OCI-LY3 (cell line): Measurements from ENCODE around the gene NDUFV2.
A peak's percentile ranks its signal among the peaks of the same experiment; 100 is the strongest.

ENCODE experiments used
- H2AFZ ChIP-seq: fragments of 200-600, 300-600 bp; shearing (Covaris generic); 2 replicates; pipeline ENCODE4 v1.6.0; 2014; ENCODE audit warnings: antibody characterized with exemption, low read depth, low read length
- H3K27ac ChIP-seq: fragments of 200-600, 300-600 bp; sonication (generic); 2 replicates; pipeline ENCODE4 v1.5.1; 2014; ENCODE audit warnings: mild to moderate bottlenecking, low read length, moderate library complexity, mixed read lengths
- H3K27me3 ChIP-seq: fragments of 200-600, 300-600 bp; sonication (generic); 2 replicates; pipeline ENCODE4 v1.6.1; 2014; ENCODE audit warnings: low read depth, low read length, mixed read lengths
- H3K36me3 ChIP-seq: fragments of 200-600, 300-600 bp; sonication (generic); replicated peaks from 2 replicates; pipeline ENCODE3; 2014; ENCODE audit warnings: low read depth, low read length, mixed read lengths
- H3K4me1 ChIP-seq: fragments of 300-600, 200-600 bp; sonication (generic); 2 replicates; pipeline ENCODE4 v1.6.1; 2014; ENCODE audit warnings: low read length, mixed read lengths
- H3K4me2 ChIP-seq: fragments of 200-600, 300-600 bp; sonication (generic); 2 replicates; pipeline ENCODE4 v1.6.1; 2014; ENCODE audit warnings: low read length, mixed read lengths
- H3K4me3 ChIP-seq: fragments of 300-600, 200-600 bp; sonication (generic); 2 replicates; pipeline ENCODE4 v1.5.1; 2014; ENCODE audit warnings: antibody characterized with exemption, mild to moderate bottlenecking, low read length, moderate library complexity
- H3K79me2 ChIP-seq: fragments of 300-600, 200-600 bp; shearing (Covaris generic); 2 replicates; pipeline ENCODE4 v1.6.1; 2014; ENCODE audit warnings: mild to moderate bottlenecking, low read length, mixed read lengths
- H3K9ac ChIP-seq: fragments of 300-600, 200-600 bp; shearing (Covaris generic); 2 replicates; pipeline ENCODE4 v1.6.0; 2014; ENCODE audit warnings: mild to moderate bottlenecking, low read length, moderate library complexity
- H3K9me3 ChIP-seq: fragments of 200-600, 300-600 bp; shearing (Covaris generic); 2 replicates; pipeline ENCODE4 v1.6.1; 2014; ENCODE audit warnings: low read length, mixed read lengths; ENCODE audit not compliant: insufficient read depth
- H4K20me1 ChIP-seq: fragments of 200-600, 300-600 bp; sonication (generic); 2 replicates; pipeline ENCODE4 v1.6.1; 2016; ENCODE audit warnings: low read length, mixed read lengths; ENCODE audit not compliant: insufficient read depth
- CTCF ChIP-seq: fragments of 200-600, 300-600 bp; sonication (generic); IDR thresholded peaks from 2 replicates; pipeline ENCODE4 v1.5.1; 2014; ENCODE audit warnings: antibody characterized with exemption, low read length, low read depth
- EZH2phosphoT487 ChIP-seq: fragments of 200-600 bp; shearing (Covaris generic); IDR thresholded peaks from 2 replicates; pipeline ENCODE4 v1.6.1; 2018; ENCODE audit warnings: antibody characterized with exemption, mixed run types, low read depth

The NDUFV2 gene

DNA sequence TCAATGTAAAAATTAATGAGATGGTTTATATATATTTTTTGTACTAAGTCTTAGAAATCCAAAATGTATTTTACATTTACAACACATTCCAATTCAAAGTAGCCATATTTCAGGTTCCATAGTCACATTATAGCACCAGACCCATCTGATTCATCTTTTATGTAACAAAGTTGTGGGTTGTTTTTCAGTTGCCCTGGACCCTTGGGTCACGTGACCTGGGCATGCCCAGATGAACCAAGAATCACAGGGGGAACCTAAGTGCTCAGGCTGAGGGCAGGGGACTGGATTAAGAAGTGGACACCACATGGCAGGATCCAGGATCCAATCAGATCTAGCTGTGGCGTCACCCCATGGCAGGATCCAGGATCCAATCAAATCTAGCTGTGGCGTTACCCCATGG is 44.9 kb upstream of the NDUFV2 start:
- no peak overlapping the region for H3K9ac ChIP-seq
- H3K4me1 ChIP-seq, result peaks cover 86% of the 10 kb centered on the region
- peaks cover 15% of the 10 kb centered on the region; the same call in 1 of the 2 replicates for H3K79me2 ChIP-seq
- H3K9me3 ChIP-seq, result peaks cover 11% of the 10 kb centered on the region
- H4K20me1 ChIP-seq, result no peaks in the 10 kb centered on the region
- no peaks in the 10 kb centered on the region for H3K27me3 ChIP-seq
- H2AFZ ChIP-seq, result no peak overlapping the region
- no peak overlapping the region for H3K4me3 ChIP-seq
- peaks cover 21% of the 10 kb centered on the region for H3K36me3 ChIP-seq
- peak overlapping the region; percentile 98 for H3K27ac ChIP-seq
- H3K4me2 ChIP-seq, result no peak overlapping the region
- TF ChIP-seq CTCF (no peak), EZH2phosphoT487 (no peak)

GRCh38 chr18:9058406-9058805 is 44.1 kb upstream of the NDUFV2 start:
- TF ChIP-seq CTCF (no peak), EZH2phosphoT487 (no peak)
- Histone ChIP-seq H3K4me1 (peaks cover 93% of the 10 kb centered on the region), H3K9me3 (peaks cover 3% of the 10 kb centered on the region; the same call in 1 of the 2 replicates), H3K36me3 (peaks cover 14% of the 10 kb centered on the region), H3K4me3 (no peak overlapping the region), H2AFZ (no peak overlapping the region), H3K27me3 (no peaks in the 10 kb centered on the region), H3K79me2 (peaks cover 17% of the 10 kb centered on the region), H4K20me1 (no peaks in the 10 kb centered on the region), H3K27ac (peak overlapping the region; percentile 98), H3K4me2 (no peak overlapping the region), H3K9ac (no peak overlapping the region)

- TF ChIP-seq CTCF (no peak), EZH2phosphoT487 (no peak)
- peak overlapping the region; percentile 58 for H3K4me3 ChIP-seq
- peaks cover 7% of the 10 kb centered on the region for H3K36me3 ChIP-seq
- peak overlapping the region; percentile 99 for H3K27ac ChIP-seq
- H3K9me3 ChIP-seq, result no peaks in the 10 kb centered on the region
- no peak overlapping the region for H2AFZ ChIP-seq
- no peaks in the 10 kb centered on the region for H4K20me1 ChIP-seq
- H3K27me3 ChIP-seq, result no peaks in the 10 kb centered on the region
- peak overlapping the region; percentile 88 for H3K4me2 ChIP-seq
- H3K4me1 ChIP-seq, result peaks cover 90% of the 10 kb centered on the region
- H3K9ac ChIP-seq, result peak overlapping the region; percentile 97
- peaks cover 27% of the 10 kb centered on the region for H3K79me2 ChIP-seq
These were observed 40.1 kb upstream of the NDUFV2 start for GRCh38 chr18:9062418-9062751.

GRCh38 chr18:9065864-9066263 is 36.6 kb upstream of the NDUFV2 start:
- H3K4me3 ChIP-seq, result peak overlapping the region; percentile 19; the same call in 1 of the 2 replicates
- peaks cover 22% of the 10 kb centered on the region for H3K79me2 ChIP-seq
- peak overlapping the region; percentile 63 for H3K4me2 ChIP-seq
- H3K4me1 ChIP-seq, result peaks cover 94% of the 10 kb centered on the region
- H3K27me3 ChIP-seq, result no peaks in the 10 kb centered on the region
- H3K27ac ChIP-seq, result peak overlapping the region; percentile 99
- H2AFZ ChIP-seq, result no peak overlapping the region
- H3K9me3 ChIP-seq, result no peaks in the 10 kb centered on the region
- no peaks in the 10 kb centered on the region for H4K20me1 ChIP-seq
- TF ChIP-seq CTCF, result no peak
- no peak for TF ChIP-seq EZH2phosphoT487
- no peaks in the 10 kb centered on the region for H3K36me3 ChIP-seq
- peak overlapping the region; percentile 97 for H3K9ac ChIP-seq
